PFSK-1 (cell line): ENCODE data around the gene LRBA.

Source experiments
- FOXP2 ChIP-seq: optimal IDR thresholded peaks from 2 replicates; pipeline ENCODE3; 2011; ENCODE audit warnings: borderline replicate concordance, control low read depth, inconsistent platforms; ENCODE audit not compliant: insufficient read depth; ENCODE audit errors: extremely low read length, extremely low read depth
- POLR2AphosphoS5 ChIP-seq: IDR thresholded peaks from 2 replicates; pipeline ENCODE4 v1.6.1; 2012; ENCODE audit warnings: low read depth, mild to moderate bottlenecking, control low read depth, low read length, moderate library complexity
- REST ChIP-seq, 2 experiments: IDR thresholded peaks; 2 replicates each; pipeline versions ENCODE4 v1.6.1 to v1.8.0; 2011 to 2012; ENCODE audit warnings: low read depth in 2 of 2, low read length in 2 of 2, control low read depth in 1 of 2, inconsistent platforms in 1 of 2, mild to moderate bottlenecking in 1 of 2, moderate library complexity in 1 of 2; ENCODE audit not compliant: insufficient read depth in 1 of 2
- SIN3A ChIP-seq: IDR thresholded peaks from 2 replicates; pipeline ENCODE4 v1.6.1; 2012; ENCODE audit warnings: mild to moderate bottlenecking, low read length, moderate library complexity, borderline replicate concordance; ENCODE audit not compliant: insufficient read depth
- TAF1 ChIP-seq: IDR thresholded peaks from 2 replicates; pipeline ENCODE4 v1.6.1; 2012; ENCODE audit warnings: low read length, control low read depth, borderline replicate concordance; ENCODE audit not compliant: insufficient read depth

DNA sequence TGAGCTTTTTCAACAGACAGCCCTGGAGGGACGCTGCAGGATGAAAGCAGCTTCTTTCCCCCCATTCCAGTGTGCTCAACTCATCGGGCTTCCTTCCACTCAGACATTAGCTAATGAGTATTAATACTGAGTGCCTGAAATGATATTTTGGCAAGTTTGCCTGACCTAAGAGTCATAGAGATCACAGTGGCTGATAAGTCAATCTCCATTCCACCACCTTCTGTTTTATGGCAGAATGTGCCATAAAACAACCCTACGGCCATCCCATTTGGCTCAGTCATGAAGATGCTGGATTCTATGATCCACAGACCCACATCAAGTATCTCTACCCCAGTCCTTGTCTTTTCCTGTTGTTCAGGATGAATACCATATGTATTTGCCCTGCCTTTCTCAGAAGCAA lies 481.4 kb downstream of the LRBA start:
- no peak for TF ChIP-seq POLR2AphosphoS5
- TF ChIP-seq REST (IDR thresholded peaks at IDR 0.05; ENCODE audit: insufficient read depth in 1 of 2, low read depth in 2 of 2, low read length in 2 of 2) = no peak
- no peak for TF ChIP-seq SIN3A
- TF ChIP-seq TAF1 = no peak
- no peak for TF ChIP-seq FOXP2
